IPS DF 6.9 (cell line): ENCODE measurements around the gene ZFAND2B.

ENCODE experiments used
- DNase-seq: peaks from one replicate; pipeline ENCODE4 v3.0.0-alpha.2; 2013; ENCODE audit warnings: low read depth, low spot score
- H3K27ac ChIP-seq: one replicate; pipeline ENCODE4 v1.5.1; 2013; ENCODE audit warnings: low read length, control low read depth
- H3K27me3 ChIP-seq: 2 replicates; pipeline ENCODE4 v1.6.1; 2013; ENCODE audit warnings: mild to moderate bottlenecking, low read length; ENCODE audit not compliant: control insufficient read depth, insufficient read depth
- H3K36me3 ChIP-seq: 2 replicates; pipeline ENCODE4 v1.6.1; 2013; ENCODE audit warnings: low read length; ENCODE audit not compliant: control insufficient read depth, insufficient read depth
- H3K4me1 ChIP-seq: 2 replicates; pipeline ENCODE4 v1.6.1; 2013; ENCODE audit warnings: low read length; ENCODE audit not compliant: control insufficient read depth, insufficient read depth
- H3K4me3 ChIP-seq: 2 replicates; pipeline ENCODE4 v1.5.1; 2013; ENCODE audit warnings: mild to moderate bottlenecking, low read length
- H3K9me3 ChIP-seq: 2 replicates; pipeline ENCODE4 v1.6.1; 2013; ENCODE audit warnings: low read length, inconsistent platforms; ENCODE audit not compliant: control insufficient read depth, insufficient read depth
- WGBS: extraction: QIAGEN DNeasy Blood & Tissue Kit; methylation state at CpG from one replicate; pipeline ENCODE4 v1.1.7; 2013; ENCODE audit warnings: mixed read lengths, missing lambda C conversion rate; ENCODE audit not compliant: insufficient read length, insufficient coverage; 5-methylcytosine and 5-hydroxymethylcytosine counted together

ZFAND2B gene

GRCh38 chr2:219223831-219224610 lies 17.4 kb downstream of the ZFAND2B start:
- DNase-seq, result no peak
- H3K4me1 ChIP-seq, result 0 out of 2 replicates have a peak, but pooled peaks cover 3% of the 10 kb centered on the region
- no CpG with 5 or more reads among the region's 31 CpGs for WGBS
- H3K27me3 ChIP-seq, result no peaks in the 10 kb centered on the region
- no peak overlapping the region for H3K27ac ChIP-seq
- H3K9me3 ChIP-seq, result no peaks in the 10 kb centered on the region
- H3K36me3 ChIP-seq, result peaks cover 30% of the 10 kb centered on the region
- H3K4me3 ChIP-seq, result no peak overlapping the region

GRCh38 chr2:219225350-219225749 lies 18.8 kb downstream of the ZFAND2B start:
- Histone ChIP-seq H3K4me3 (no peak overlapping the region), H3K9me3 (no peaks in the 10 kb centered on the region), H3K27me3 (no peaks in the 10 kb centered on the region), H3K27ac (no peak overlapping the region), H3K36me3 (peaks cover 30% of the 10 kb centered on the region), H3K4me1 (0 out of 2 replicates have a peak, but pooled peaks cover 3% of the 10 kb centered on the region)
- no peak for DNase-seq
- no CpG with 5 or more reads among the region's 3 CpGs for WGBS

GRCh38 chr2:219228041-219228910 lies 21.7 kb downstream of the ZFAND2B start:
- Histone ChIP-seq H3K36me3 (peaks cover 21% of the 10 kb centered on the region), H3K27ac (no peak overlapping the region), H3K27me3 (no peaks in the 10 kb centered on the region), H3K4me3 (peak overlapping the region; percentile 89; the same call in 1 of the 2 replicates), H3K9me3 (no peaks in the 10 kb centered on the region), H3K4me1 (0 out of 2 replicates have a peak, but pooled peaks cover 3% of the 10 kb centered on the region)
- DNase-seq, result no peak
- WGBS, result no CpG with 5 or more reads among the region's 7 CpGs

GRCh38 chr2:219228911-219229304 lies 22.3 kb downstream of the ZFAND2B start:
- Histone ChIP-seq H3K4me1 (0 out of 2 replicates have a peak, but pooled peaks cover 3% of the 10 kb centered on the region), H3K4me3 (peak overlapping the region; percentile 89), H3K27me3 (no peaks in the 10 kb centered on the region), H3K36me3 (peaks cover 14% of the 10 kb centered on the region), H3K27ac (no peak overlapping the region), H3K9me3 (no peaks in the 10 kb centered on the region)
- no CpG with 5 or more reads among the region's 19 CpGs for WGBS
- no peak for DNase-seq

GRCh38 chr2:219229305-219230058 lies 22.9 kb downstream of the ZFAND2B start, which contains the start of the genes ANKZF1 and ATG9A:
TSS of gene ANKZF1 (plus strand) at chr2:219229806. CDS start at chr2:219230258, 452 bp downstream.
TSS of gene ATG9A (minus strand) at chr2:219229636. CDS start at chr2:219228024, 1,612 bp downstream.
- Histone ChIP-seq H3K27ac (no peak within 1 kb of the TSS), H3K36me3 (peaks cover 9% of the 10 kb centered on the region), H3K4me3 (peak within 1 kb of the TSS; percentile 89), H3K9me3 (no peaks in the 10 kb centered on the region), H3K4me1 (0 out of 2 replicates have a peak, but pooled peaks cover 3% of the 10 kb centered on the region), H3K27me3 (no peaks in the 10 kb centered on the region)
- no CpG with 5 or more reads among the region's 80 CpGs for WGBS
- no peak for DNase-seq

GRCh38 chr2:219230059-219230540 lies 23.5 kb downstream of the ZFAND2B start:
- Histone ChIP-seq H3K9me3 (no peaks in the 10 kb centered on the region), H3K27ac (no peak overlapping the region), H3K36me3 (peaks cover 8% of the 10 kb centered on the region; the same call in 1 of the 2 replicates), H3K4me1 (0 out of 2 replicates have a peak, but pooled peaks cover 3% of the 10 kb centered on the region), H3K4me3 (peak overlapping the region; percentile 89), H3K27me3 (no peaks in the 10 kb centered on the region)
- no CpG with 5 or more reads among the region's 24 CpGs for WGBS
- no peak for DNase-seq

GRCh38 chr2:219234331-219234730 lies 27.7 kb downstream of the ZFAND2B start:
- WGBS, result no CpG with 5 or more reads among the region's 3 CpGs
- Histone ChIP-seq H3K27ac (no peak overlapping the region), H3K27me3 (no peaks in the 10 kb centered on the region), H3K9me3 (no peaks in the 10 kb centered on the region), H3K4me1 (no peaks in the 10 kb centered on the region), H3K4me3 (no peak overlapping the region), H3K36me3 (peaks cover 23% of the 10 kb centered on the region)
- no peak for DNase-seq

GRCh38 chr2:219243291-219243761 lies 36.7 kb downstream of the ZFAND2B start:
- no peak for DNase-seq
- WGBS, result no CpG with 5 or more reads among the region's 28 CpGs

GRCh38 chr2:219244789-219245147 lies 38.2 kb downstream of the ZFAND2B start:
- no CpG with 5 or more reads among the region's 6 CpGs for WGBS
- peaks cover 2% of the 10 kb centered on the region; the same call in 1 of the 2 replicates for H3K4me1 ChIP-seq

More at GRCh38 chr2:219243291-219243761, 36.7 kb downstream of the ZFAND2B start:
- Histone ChIP-seq H3K9me3 (no peaks in the 10 kb centered on the region), H3K4me1 (peaks cover 2% of the 10 kb centered on the region; the same call in 1 of the 2 replicates), H3K36me3 (no peaks in the 10 kb centered on the region), H3K27me3 (no peaks in the 10 kb centered on the region), H3K4me3 (no peak overlapping the region), H3K27ac (no peak overlapping the region)

More at GRCh38 chr2:219244789-219245147, 38.2 kb downstream of the ZFAND2B start:
- H3K27me3 ChIP-seq, result no peaks in the 10 kb centered on the region
- H3K4me3 ChIP-seq, result peak overlapping the region; percentile 63; the same call in 1 of the 2 replicates
- H3K36me3 ChIP-seq, result no peaks in the 10 kb centered on the region
- no peak overlapping the region for H3K27ac ChIP-seq
- DNase-seq, result no peak
- H3K9me3 ChIP-seq, result no peaks in the 10 kb centered on the region
